WTC11 (cell line): ENCODE results near the gene SOCS4. TPM values are rescaled to one million over a fixed set of nuclear protein-coding genes. Genes with fewer than 3 reads are reported as not detected.

Experiments
- ATAC-seq: fragments of 200-7000 bp; cut with Tn5 transposase; 2 replicates; pipeline ENCODE4 v1.10.0; 2021; ENCODE audit warnings: mild to moderate bottlenecking, moderate library complexity
- CTCF ChIA-PET: fragments of 300-600 bp; sonication (Branson Sonifier 250); formaldehyde crosslinking; loops from one replicate; lab custom pipeline; 2021; ENCODE audit warnings: antibody characterized with exemption; lab: Charles Lee
- POLR2A ChIA-PET: fragments of 350-600 bp; sonication (Branson Sonifier 250); formaldehyde crosslinking; loops from one replicate; lab custom pipeline; 2021; ENCODE audit warnings: antibody characterized with exemption; lab: Charles Lee
- DNase-seq: peaks from one replicate; pipeline ENCODE4 v3.0.0; 2021; ENCODE audit warnings: low spot score
- H3K27ac Mint-ChIP-seq: 2 replicates; pipeline ENCODE4 v1.8.0; 2021; ENCODE audit warnings: mixed read lengths
- H3K27me3 Mint-ChIP-seq: 2 replicates; pipeline ENCODE4 v1.8.0; 2021; ENCODE audit warnings: low read depth, mild to moderate bottlenecking, moderate library complexity, mixed read lengths
- H3K36me3 Mint-ChIP-seq: 2 replicates; pipeline ENCODE4 v1.8.0; 2021; ENCODE audit warnings: mixed read lengths
- H3K4me1 Mint-ChIP-seq: 2 replicates; pipeline ENCODE4 v1.8.0; 2022; ENCODE audit warnings: mixed read lengths
- H3K4me3 Mint-ChIP-seq: 2 replicates; pipeline ENCODE4 v1.8.0; 2021; ENCODE audit warnings: mild to moderate bottlenecking, moderate library complexity, mixed read lengths
- H3K9me3 Mint-ChIP-seq: 2 replicates; pipeline ENCODE4 v1.8.0; 2021; ENCODE audit warnings: mixed read lengths
- ARID4B ChIP-seq: sonication (generic); formaldehyde crosslinking; IDR thresholded peaks from 2 replicates; pipeline ENCODE4 v1.8.0; 2023; ENCODE audit warnings: missing genetic modification reagents, mild to moderate bottlenecking, borderline replicate concordance
- CBFB ChIP-seq: sonication (generic); formaldehyde crosslinking; IDR thresholded peaks from 2 replicates; pipeline ENCODE4 v1.8.1; 2022; ENCODE audit warnings: mild to moderate bottlenecking, low read depth, missing genetic modification reagents
- E2F5 ChIP-seq: sonication (generic); formaldehyde crosslinking; IDR thresholded peaks from 2 replicates; pipeline ENCODE4 v1.8.1; 2022; ENCODE audit warnings: mild to moderate bottlenecking, moderate library complexity, missing genetic modification reagents
- ELF4 ChIP-seq: sonication (generic); formaldehyde crosslinking; IDR thresholded peaks from 2 replicates; pipeline ENCODE4 v1.8.1; 2022; ENCODE audit warnings: low read depth, mild to moderate bottlenecking, moderate library complexity, missing genetic modification reagents
- EMX1 ChIP-seq: fragments of 250-450 bp; sonication (Bioruptor Pico); IDR thresholded peaks from 2 replicates; pipeline ENCODE4 v1.8.0; 2021; ENCODE audit warnings: mild to moderate bottlenecking
- FOXJ3 ChIP-seq: sonication (generic); formaldehyde crosslinking; IDR thresholded peaks from 2 replicates; pipeline ENCODE4 v1.9.0; 2021; ENCODE audit warnings: missing genetic modification reagents, mild to moderate bottlenecking, borderline replicate concordance
- GTF2I ChIP-seq: fragments of 250-450 bp; sonication (Bioruptor Pico); conservative IDR thresholded peaks from 2 replicates; pipeline ENCODE4 v1.4.0; 2021; ENCODE audit warnings: mild to moderate bottlenecking
- KAT7 ChIP-seq: sonication (generic); formaldehyde crosslinking; IDR thresholded peaks from 2 replicates; pipeline ENCODE4 v1.8.1; 2023; ENCODE audit warnings: missing genetic modification reagents, mild to moderate bottlenecking, borderline replicate concordance
- MXD4 ChIP-seq: fragments of 250-450 bp; sonication (Bioruptor Pico); IDR thresholded peaks from 2 replicates; pipeline ENCODE4 v1.8.0; 2021; ENCODE audit warnings: mild to moderate bottlenecking, moderate library complexity, borderline replicate concordance
- NFATC4 ChIP-seq: fragments of 250-450 bp; sonication (Bioruptor Pico); IDR thresholded peaks from 2 replicates; pipeline ENCODE4 v1.9.0; 2021; ENCODE audit warnings: mild to moderate bottlenecking
- NFYB ChIP-seq: sonication (generic); formaldehyde crosslinking; conservative IDR thresholded peaks from 2 replicates; pipeline ENCODE4 v1.8.0; 2022; ENCODE audit warnings: low read depth, missing genetic modification reagents
- RELA ChIP-seq: sonication (generic); formaldehyde crosslinking; IDR thresholded peaks from 2 replicates; pipeline ENCODE4 v1.8.1; 2022; ENCODE audit warnings: missing genetic modification reagents, mild to moderate bottlenecking, borderline replicate concordance
- ZBTB21 ChIP-seq: sonication (generic); formaldehyde crosslinking; IDR thresholded peaks from 2 replicates; pipeline ENCODE4 v1.8.1; 2023; ENCODE audit warnings: mild to moderate bottlenecking, missing genetic modification reagents, borderline replicate concordance
- ZNF232 ChIP-seq: sonication (generic); formaldehyde crosslinking; IDR thresholded peaks from 2 replicates; pipeline ENCODE4 v1.8.0; 2022; ENCODE audit warnings: mild to moderate bottlenecking, missing genetic modification reagents
- ZNF317 ChIP-seq: sonication (generic); formaldehyde crosslinking; IDR thresholded peaks from 2 replicates; pipeline ENCODE4 v1.8.1; 2023; ENCODE audit warnings: low read depth, mild to moderate bottlenecking, moderate library complexity, missing genetic modification reagents, borderline replicate concordance
- total RNA-seq: library from RNA; stranded (reverse); gene quantifications from 3 replicates; pipeline ENCODE4 v1.2.3, GENCODE V29; 2021
- TF ChIP-seq, protein P1 (sequence below): sonication (generic); formaldehyde crosslinking; IDR thresholded peaks from 2 replicates; pipeline ENCODE4 v1.8.1; 2022; ENCODE audit warnings: missing genetic modification reagents, borderline replicate concordance
- TF ChIP-seq, protein P2 (sequence below): sonication (generic); formaldehyde crosslinking; conservative IDR thresholded peaks from 2 replicates; pipeline ENCODE4 v1.8.1; 2022; ENCODE audit warnings: mild to moderate bottlenecking, missing genetic modification reagents
- TF ChIP-seq, protein P3 (sequence below): sonication (generic); formaldehyde crosslinking; IDR thresholded peaks from 2 replicates; pipeline ENCODE4 v1.8.1; 2023; ENCODE audit warnings: mild to moderate bottlenecking, missing genetic modification reagents, borderline replicate concordance

The SOCS4 gene
- total RNA-seq, 1 experiment from 2014 or later = 21.3 TPM

- Mint-ChIP-seq H3K4me3 (no peak overlapping the region), H3K27ac (no peak overlapping the region), H3K27me3 (peaks cover under 1% of the 10 kb centered on the region; the same call in 1 of the 2 replicates), H3K4me1 (peaks cover 22% of the 10 kb centered on the region), H3K9me3 (no peaks in the 10 kb centered on the region)
- CTCF ChIA-PET = no interaction called here
- DNase-seq = no peak
- POLR2A ChIA-PET = interaction anchor here (0.9 kb wide), 1 partner anchor 22 kb away, joined by 4 read pairs; the partner anchor contains the start of genes SOCS4 and WDHD1
- TF ChIP-seq KAT7 (CRISPR knock-in tag) = no peak
- TF ChIP-seq FOXJ3 = no peak
- TF ChIP-seq MXD4 (CRISPR knock-in tag) = no peak
- no peak for TF ChIP-seq EMX1 (CRISPR knock-in tag)
- TF ChIP-seq ZNF317 (CRISPR knock-in tag) = no peak
- no peak for TF ChIP-seq CBFB
- TF ChIP-seq, all 79 proteins: peak for 0
- peaks cover 2% of the 10 kb centered on the region for H3K36me3 Mint-ChIP-seq
- ATAC-seq = no peak
Measured at GRCh38 chr14:55048900-55049436, 21.9 kb downstream of the SOCS4 start.

DNA sequence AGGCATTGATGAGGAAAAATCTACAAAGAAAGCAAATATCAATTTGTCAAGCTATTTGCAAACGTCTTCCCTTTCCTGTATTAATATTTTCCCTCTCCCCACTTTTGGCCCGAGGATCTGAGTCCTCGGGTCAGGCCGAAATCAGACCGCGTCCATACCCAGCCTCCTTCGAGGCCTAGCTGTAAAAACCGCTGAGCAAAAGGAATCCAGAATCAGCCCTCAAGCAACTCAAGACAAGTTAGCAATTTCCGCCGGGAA is 24.1 kb downstream of the SOCS4 start:
- DNase-seq (no peak), ATAC-seq (no peak)
- H3K36me3 Mint-ChIP-seq = peaks cover 6% of the 10 kb centered on the region
- peak overlapping the region; percentile 93 for H3K4me3 Mint-ChIP-seq
- CTCF ChIA-PET = interaction anchor here (0.5 to 3.1 kb wide), 42 partner anchors 8 to 493 kb away, joined by 3 to 43 read pairs (median 4); partner anchors contain the start of genes SOCS4, TBPL2 and WDHD1
- 0 out of 2 replicates have a peak, but pooled peaks have one; percentile 0 for TF ChIP-seq NFATC4 (CRISPR knock-in tag)
- TF ChIP-seq, protein P1, sequence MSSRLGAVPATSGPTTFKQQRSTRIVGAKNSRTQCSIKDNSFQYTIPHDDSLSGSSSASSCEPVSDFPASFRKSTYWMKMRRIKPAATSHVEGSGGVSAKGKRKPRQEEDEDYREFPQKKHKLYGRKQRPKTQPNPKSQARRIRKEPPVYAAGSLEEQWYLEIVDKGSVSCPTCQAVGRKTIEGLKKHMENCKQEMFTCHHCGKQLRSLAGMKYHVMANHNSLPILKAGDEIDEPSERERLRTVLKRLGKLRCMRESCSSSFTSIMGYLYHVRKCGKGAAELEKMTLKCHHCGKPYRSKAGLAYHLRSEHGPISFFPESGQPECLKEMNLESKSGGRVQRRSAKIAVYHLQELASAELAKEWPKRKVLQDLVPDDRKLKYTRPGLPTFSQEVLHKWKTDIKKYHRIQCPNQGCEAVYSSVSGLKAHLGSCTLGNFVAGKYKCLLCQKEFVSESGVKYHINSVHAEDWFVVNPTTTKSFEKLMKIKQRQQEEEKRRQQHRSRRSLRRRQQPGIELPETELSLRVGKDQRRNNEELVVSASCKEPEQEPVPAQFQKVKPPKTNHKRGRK = no peak
- peaks cover 30% of the 10 kb centered on the region for H3K4me1 Mint-ChIP-seq
- H3K9me3 Mint-ChIP-seq = no peaks in the 10 kb centered on the region
- POLR2A ChIA-PET = interaction anchor here (0.5 to 3.1 kb wide), 12 partner anchors 10 to 658 kb away, joined by 3 to 44 read pairs (median 4); partner anchors contain the start of genes SOCS4 and WDHD1
- H3K27me3 Mint-ChIP-seq = no peaks in the 10 kb centered on the region
- H3K27ac Mint-ChIP-seq = peak overlapping the region; percentile 100

GRCh38 chr14:55051423-55052268 is 24.6 kb downstream of the SOCS4 start, which contains the start of gene MAPK1IP1L:
Gene MAPK1IP1L, plus strand, starts transcription at chr14:55051647. Its CDS starts 10,037 bp downstream, at chr14:55061684.
- peak within 1 kb of the TSS; percentile 93 for H3K4me3 Mint-ChIP-seq
- CTCF ChIA-PET = interaction anchor here (0.5 to 3.1 kb wide), 41 partner anchors 8 to 492 kb away, joined by 3 to 43 read pairs (median 4); partner anchors contain the start of genes SOCS4, TBPL2 and WDHD1
- no peaks in the 10 kb centered on the region for H3K27me3 Mint-ChIP-seq
- peak; percentile 93 for ATAC-seq
- peaks cover 30% of the 10 kb centered on the region for H3K4me1 Mint-ChIP-seq
- H3K9me3 Mint-ChIP-seq = no peaks in the 10 kb centered on the region
- peak; percentile 94 for DNase-seq
- POLR2A ChIA-PET = interaction anchor here (0.5 to 3.1 kb wide), 12 partner anchors 10 to 659 kb away, joined by 3 to 44 read pairs (median 4); partner anchors contain the start of genes SOCS4 and WDHD1
- H3K27ac Mint-ChIP-seq = peak within 1 kb of the TSS; percentile 100
- H3K36me3 Mint-ChIP-seq = peaks cover 8% of the 10 kb centered on the region
- TF ChIP-seq, protein P2, sequence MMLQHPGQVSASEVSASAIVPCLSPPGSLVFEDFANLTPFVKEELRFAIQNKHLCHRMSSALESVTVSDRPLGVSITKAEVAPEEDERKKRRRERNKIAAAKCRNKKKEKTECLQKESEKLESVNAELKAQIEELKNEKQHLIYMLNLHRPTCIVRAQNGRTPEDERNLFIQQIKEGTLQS (CRISPR knock-in tag) = no peak
- TF ChIP-seq E2F5 (CRISPR knock-in tag) (peak; percentile 86), ELF4 (CRISPR knock-in tag) (no peak), GTF2I (CRISPR knock-in tag) (0 out of 2 replicates have a peak, but pooled peaks have one; percentile 30), ZNF317 (CRISPR knock-in tag) (no peak), MXD4 (CRISPR knock-in tag) (no peak), NFYB (no peak), ZBTB21 (CRISPR knock-in tag) (peak; percentile 96), ZNF232 (peak; percentile 66; the same call in 1 of the 2 replicates), ARID4B (CRISPR knock-in tag) (peak; percentile 89; the same call in 1 of the 2 replicates), RELA (CRISPR knock-in tag) (no peak; the same call in 1 of the 2 replicates)
- TF ChIP-seq, protein P3, sequence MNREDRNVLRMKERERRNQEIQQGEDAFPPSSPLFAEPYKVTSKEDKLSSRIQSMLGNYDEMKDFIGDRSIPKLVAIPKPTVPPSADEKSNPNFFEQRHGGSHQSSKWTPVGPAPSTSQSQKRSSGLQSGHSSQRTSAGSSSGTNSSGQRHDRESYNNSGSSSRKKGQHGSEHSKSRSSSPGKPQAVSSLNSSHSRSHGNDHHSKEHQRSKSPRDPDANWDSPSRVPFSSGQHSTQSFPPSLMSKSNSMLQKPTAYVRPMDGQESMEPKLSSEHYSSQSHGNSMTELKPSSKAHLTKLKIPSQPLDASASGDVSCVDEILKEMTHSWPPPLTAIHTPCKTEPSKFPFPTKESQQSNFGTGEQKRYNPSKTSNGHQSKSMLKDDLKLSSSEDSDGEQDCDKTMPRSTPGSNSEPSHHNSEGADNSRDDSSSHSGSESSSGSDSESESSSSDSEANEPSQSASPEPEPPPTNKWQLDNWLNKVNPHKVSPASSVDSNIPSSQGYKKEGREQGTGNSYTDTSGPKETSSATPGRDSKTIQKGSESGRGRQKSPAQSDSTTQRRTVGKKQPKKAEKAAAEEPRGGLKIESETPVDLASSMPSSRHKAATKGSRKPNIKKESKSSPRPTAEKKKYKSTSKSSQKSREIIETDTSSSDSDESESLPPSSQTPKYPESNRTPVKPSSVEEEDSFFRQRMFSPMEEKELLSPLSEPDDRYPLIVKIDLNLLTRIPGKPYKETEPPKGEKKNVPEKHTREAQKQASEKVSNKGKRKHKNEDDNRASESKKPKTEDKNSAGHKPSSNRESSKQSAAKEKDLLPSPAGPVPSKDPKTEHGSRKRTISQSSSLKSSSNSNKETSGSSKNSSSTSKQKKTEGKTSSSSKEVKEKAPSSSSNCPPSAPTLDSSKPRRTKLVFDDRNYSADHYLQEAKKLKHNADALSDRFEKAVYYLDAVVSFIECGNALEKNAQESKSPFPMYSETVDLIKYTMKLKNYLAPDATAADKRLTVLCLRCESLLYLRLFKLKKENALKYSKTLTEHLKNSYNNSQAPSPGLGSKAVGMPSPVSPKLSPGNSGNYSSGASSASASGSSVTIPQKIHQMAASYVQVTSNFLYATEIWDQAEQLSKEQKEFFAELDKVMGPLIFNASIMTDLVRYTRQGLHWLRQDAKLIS (CRISPR knock-in tag) = peak; percentile 75; the same call in 1 of the 2 replicates
